Thymus (tissue), 11 donors: ENCODE data around the gene ST6GAL2. TPM values are rescaled to one million over a fixed set of nuclear protein-coding genes. Genes with fewer than 3 reads are reported as not detected.

Experiments
- DNase-seq, 9 donors: peaks; one replicate each; pipeline ENCODE4 v3.0.0-alpha.2; 2013; ENCODE audit warnings: low spot score in 9 of 9, low read depth in 6 of 9, missing footprints in 1 of 9
- H3K27ac ChIP-seq, 2 donors: one replicate each; pipeline ENCODE4 v1.5.1; 2013; ENCODE audit warnings: control low read depth in 1 of 2, low read depth in 1 of 2, low read length in 1 of 2, mild to moderate bottlenecking in 1 of 2, moderate library complexity in 1 of 2
- H3K27me3 ChIP-seq, 2 donors: one replicate each; pipeline ENCODE4 v1.5.1; 2013; ENCODE audit warnings: low read length in 1 of 2; ENCODE audit not compliant: control insufficient read depth in 2 of 2, insufficient read depth in 1 of 2
- H3K36me3 ChIP-seq, 2 donors: one replicate each; pipeline ENCODE4 v1.5.1; 2013; ENCODE audit warnings: low read length in 1 of 2, mild to moderate bottlenecking in 1 of 2, moderate library complexity in 1 of 2; ENCODE audit not compliant: control insufficient read depth in 2 of 2, insufficient read depth in 2 of 2
- H3K4me1 ChIP-seq, 2 donors: one replicate each; pipeline ENCODE4 v1.5.1; 2013; ENCODE audit warnings: low read length in 2 of 2; ENCODE audit not compliant: control insufficient read depth in 2 of 2, insufficient read depth in 2 of 2
- H3K4me3 ChIP-seq, 2 donors: one replicate each; pipeline ENCODE4 v1.5.1; 2013; ENCODE audit warnings: low read length in 2 of 2, control low read depth in 1 of 2, mild to moderate bottlenecking in 1 of 2
- H3K9me3 ChIP-seq, 2 donors: one replicate each; pipeline ENCODE4 v1.5.1; 2013; ENCODE audit warnings: low read length in 1 of 2, mild to moderate bottlenecking in 1 of 2; ENCODE audit not compliant: control insufficient read depth in 2 of 2, insufficient read depth in 1 of 2
- WGBS: extraction: QIAGEN DNeasy Blood & Tissue Kit; methylation state at CpG from one replicate; pipeline ENCODE4 v1.1.7; 2013; 5-methylcytosine and 5-hydroxymethylcytosine counted together
- polyA plus RNA-seq: library from polyadenylated mRNA; stranded (reverse); fragments of 200-250 nt; gene quantifications from one replicate; pipeline ENCODE4 v1.2.3, GENCODE V29; 2013
- total RNA-seq: library from RNA; stranded (reverse); fragments of 120-200 nt; gene quantifications from one replicate; pipeline ENCODE4 v1.2.4, GENCODE V29; 2013
- donor health status: healthy.

The ST6GAL2 gene
- total and polyA plus RNA-seq, 2 donors, result 0.57 to 0.94 TPM

GRCh38 chr2:106851087-106851874 is 34.7 kb downstream of the ST6GAL2 start:
- no peak overlapping the region for H3K27ac ChIP-seq
- DNase-seq, result no peak
- 71% methylated on average over 7 of the region's 7 CpGs for WGBS
- no peak overlapping the region for H3K4me3 ChIP-seq
- no peaks in the 10 kb centered on the region for H3K27me3 ChIP-seq
- no peaks in the 10 kb centered on the region for H3K9me3 ChIP-seq
- no peaks in the 10 kb centered on the region for H3K36me3 ChIP-seq
- H3K4me1 ChIP-seq, result no peaks in the 10 kb centered on the region

- Histone ChIP-seq H3K27ac (no peak overlapping the region), H3K36me3 (no peaks in the 10 kb centered on the region), H3K4me1 (no peaks in the 10 kb centered on the region), H3K27me3 (no peaks in the 10 kb centered on the region), H3K4me3 (no peak overlapping the region), H3K9me3 (no peaks in the 10 kb centered on the region)
- no peak for DNase-seq
- WGBS, result 97% methylated on average over 2 of the region's 2 CpGs
Measured at GRCh38 chr2:106849253-106849652, 36.7 kb downstream of the ST6GAL2 start.

- DNase-seq, result no peak
- Histone ChIP-seq H3K4me1 (peaks cover 0 to 3% of the 10 kb centered on the region in 2 donors), H3K9me3 (no peaks in the 10 kb centered on the region), H3K27ac (no peak overlapping the region), H3K36me3 (no peaks in the 10 kb centered on the region), H3K4me3 (no peak overlapping the region), H3K27me3 (no peaks in the 10 kb centered on the region)
- WGBS, result 82% methylated on average over 2 of the region's 2 CpGs
Measured at GRCh38 chr2:106847366-106847765, 38.6 kb downstream of the ST6GAL2 start.

DNA sequence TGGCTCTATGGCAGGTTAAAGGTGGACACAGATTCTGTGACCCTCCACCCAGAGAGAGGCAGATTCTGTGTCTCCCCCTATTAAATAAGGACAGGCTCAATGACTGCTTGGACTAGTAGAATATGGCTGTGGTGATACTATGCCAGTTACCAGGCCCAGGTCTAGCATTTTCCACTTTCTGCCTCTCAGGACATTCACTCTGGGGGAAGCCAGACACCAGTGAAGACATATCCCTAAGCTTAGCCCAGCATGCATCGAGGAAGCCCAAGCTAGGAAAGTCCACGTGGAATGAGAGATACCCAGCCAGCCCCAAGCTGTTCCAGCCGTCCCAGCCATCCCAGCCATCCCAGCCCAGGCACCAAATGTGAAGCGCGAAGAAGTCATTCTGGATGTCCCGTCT is 40.3 kb downstream of the ST6GAL2 start:
- H3K36me3 ChIP-seq, result no peaks in the 10 kb centered on the region
- H3K4me1 ChIP-seq, result peaks cover 0 to 8% of the 10 kb centered on the region in 2 donors
- H3K27ac ChIP-seq, result no peak overlapping the region
- WGBS, result 97% methylated on average over 6 of the region's 6 CpGs
- DNase-seq, result no peak
- no peaks in the 10 kb centered on the region for H3K9me3 ChIP-seq
- H3K4me3 ChIP-seq, result no peak overlapping the region
- no peaks in the 10 kb centered on the region for H3K27me3 ChIP-seq

DNA sequence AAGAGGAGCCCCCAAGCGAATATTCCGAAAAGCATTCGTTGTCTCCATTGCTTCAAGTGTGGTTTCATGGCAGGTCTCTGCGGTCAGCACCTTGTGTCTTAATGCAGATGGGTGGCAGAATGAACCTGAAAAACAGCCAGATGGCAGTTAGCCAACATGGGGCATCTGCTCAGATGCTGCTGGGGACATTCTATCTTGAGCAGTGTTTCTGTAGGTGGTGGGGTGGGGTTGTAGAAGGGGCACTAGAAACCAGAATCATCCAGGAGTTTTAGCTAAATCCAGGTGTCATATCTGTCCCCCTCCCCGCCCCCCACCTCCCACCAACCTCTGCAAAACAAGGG is 42.1 kb downstream of the ST6GAL2 start:
- no peaks in the 10 kb centered on the region for H3K9me3 ChIP-seq
- no peaks in the 10 kb centered on the region for H3K27me3 ChIP-seq
- peaks cover 0 to 8% of the 10 kb centered on the region in 2 donors for H3K4me1 ChIP-seq
- H3K36me3 ChIP-seq, result no peaks in the 10 kb centered on the region
- no peak overlapping the region for H3K27ac ChIP-seq
- DNase-seq, result no peak
- 96% methylated on average over 5 of the region's 5 CpGs for WGBS
- no peak overlapping the region for H3K4me3 ChIP-seq

GRCh38 chr2:106843001-106843909 is 42.7 kb downstream of the ST6GAL2 start:
- H3K4me1 ChIP-seq, result peaks cover 0 to 8% of the 10 kb centered on the region in 2 donors
- no peak overlapping the region for H3K4me3 ChIP-seq
- no peaks in the 10 kb centered on the region for H3K36me3 ChIP-seq
- no peaks in the 10 kb centered on the region for H3K27me3 ChIP-seq
- 97% methylated on average over 63 of the region's 63 CpGs for WGBS
- no peak for DNase-seq
- no peak overlapping the region for H3K27ac ChIP-seq
- no peaks in the 10 kb centered on the region for H3K9me3 ChIP-seq

DNA sequence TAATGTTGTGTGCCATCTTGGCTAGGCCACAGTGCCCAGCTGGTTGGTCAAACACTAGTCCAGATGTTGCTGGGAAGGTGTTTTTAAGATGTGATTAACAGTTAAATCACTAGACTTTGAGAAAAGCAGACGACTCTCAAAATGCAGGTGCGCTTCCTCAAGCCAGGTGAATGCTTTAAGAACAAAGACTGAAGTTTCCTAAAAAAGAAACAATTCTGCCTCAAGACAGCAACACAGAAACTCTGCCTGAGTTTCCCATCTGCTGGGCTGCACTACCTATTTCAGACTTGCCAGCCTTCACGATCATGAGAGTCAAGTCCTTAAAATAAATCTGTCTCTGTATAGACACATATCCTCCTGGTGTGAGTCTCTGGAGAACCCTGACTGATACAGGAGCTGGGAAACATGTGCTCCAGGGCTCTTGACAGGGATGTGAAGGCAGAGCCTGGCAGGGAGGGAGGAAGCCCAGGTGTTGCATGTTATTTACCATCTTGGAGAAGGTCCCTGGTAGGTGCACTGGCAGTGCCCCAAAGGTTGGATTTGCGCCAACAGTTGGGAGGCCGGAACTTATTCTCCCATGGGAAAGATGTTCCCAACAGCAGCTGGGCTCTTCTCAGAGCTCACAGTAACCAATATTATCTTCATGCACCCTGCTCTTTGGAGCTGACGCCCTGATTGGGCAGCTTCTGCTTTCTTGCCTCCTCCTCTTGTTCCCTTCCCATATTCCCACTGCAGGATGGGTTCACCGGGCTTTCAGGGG is 43.9 kb downstream of the ST6GAL2 start:
- WGBS, result 91% methylated on average over 7 of the region's 7 CpGs

DNA sequence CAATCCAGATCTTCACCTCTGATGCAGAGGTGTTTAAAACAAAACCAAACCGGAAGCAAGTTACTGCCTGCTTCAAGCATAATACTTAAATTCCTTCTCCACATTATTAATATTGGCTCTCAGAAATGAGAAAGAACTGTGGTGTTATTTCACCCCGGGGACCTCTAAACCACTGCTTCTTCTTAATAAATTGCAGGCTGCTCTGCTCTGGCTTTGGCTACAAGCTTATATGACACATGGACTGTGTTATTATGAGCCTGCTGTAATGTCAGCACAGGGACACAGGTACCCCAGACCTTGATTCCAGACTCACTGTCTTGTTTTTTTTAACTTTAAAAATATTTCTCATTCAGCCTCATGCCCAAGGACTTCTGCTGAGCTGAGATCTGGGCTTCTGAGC is 45.1 kb downstream of the ST6GAL2 start:
- Histone ChIP-seq H3K9me3 (no peaks in the 10 kb centered on the region), H3K4me1 (peaks cover 0 to 8% of the 10 kb centered on the region in 2 donors), H3K27me3 (no peaks in the 10 kb centered on the region), H3K27ac (no peak overlapping the region), H3K4me3 (no peak overlapping the region), H3K36me3 (no peaks in the 10 kb centered on the region)
- DNase-seq, result no peak
- 74% methylated on average over 2 of the region's 2 CpGs for WGBS

More for the DNA sequence above, 43.9 kb downstream of the ST6GAL2 start:
- Histone ChIP-seq H3K36me3 (no peaks in the 10 kb centered on the region), H3K27ac (no peak overlapping the region), H3K27me3 (no peaks in the 10 kb centered on the region), H3K4me3 (no peak overlapping the region), H3K4me1 (peaks cover 0 to 8% of the 10 kb centered on the region in 2 donors), H3K9me3 (no peaks in the 10 kb centered on the region)
- no peak for DNase-seq
